ENCODE results near the gene C2orf81. TPM values are rescaled to one million over a fixed set of nuclear protein-coding genes. Genes with fewer than 3 reads are reported as not detected.
A peak's percentile ranks its signal among the peaks of the same experiment; 100 is the strongest.

Gene C2orf81
- total and polyA plus RNA-seq, 12 donors = 0.36 to 7.1 (median 1.8) TPM

DNA sequence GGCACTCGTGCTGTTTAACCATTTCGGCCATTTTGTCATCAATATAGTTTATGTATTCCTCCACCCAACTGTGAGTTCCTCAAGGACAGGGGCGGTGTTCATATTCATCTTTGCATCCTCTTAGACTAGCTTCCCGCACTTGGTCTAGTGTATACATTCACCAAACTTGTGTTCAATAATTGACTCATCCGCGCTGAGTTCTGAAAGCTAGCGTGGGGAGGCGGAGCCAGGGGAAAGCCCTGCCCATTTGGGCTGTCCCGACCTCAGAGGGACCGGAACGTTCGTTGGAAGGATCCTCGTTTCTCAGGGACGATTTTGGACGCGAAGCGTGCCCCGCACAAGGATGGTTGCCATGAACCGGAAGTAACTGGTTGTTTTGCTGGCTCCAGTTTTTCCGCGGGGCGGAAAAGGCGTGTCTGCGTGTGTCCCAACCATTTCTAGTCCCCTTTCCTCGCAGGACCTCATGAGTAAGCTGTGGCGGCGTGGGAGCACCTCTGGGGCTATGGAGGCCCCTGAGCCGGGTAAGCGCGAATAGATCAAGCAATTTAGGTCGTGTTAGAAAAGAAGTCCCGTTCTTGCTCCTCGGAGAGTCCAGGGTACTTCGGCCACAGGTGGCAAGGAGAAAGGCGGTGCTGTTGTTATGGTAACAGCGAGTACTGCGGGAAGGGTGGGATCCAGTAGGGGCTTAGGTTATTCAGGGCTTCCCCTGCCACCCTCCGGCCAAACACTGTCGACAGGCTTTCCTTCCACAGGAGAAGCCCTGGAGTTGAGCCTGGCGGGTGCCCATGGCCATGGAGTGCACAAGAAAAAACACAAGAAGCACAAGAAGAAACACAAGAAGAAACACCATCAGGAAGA, 33.5 kb upstream of the C2orf81 start, which contains the start of gene INO80B:
Gene INO80B (plus strand): TSS at position 434 of the 858 bp plus-strand sequence. CDS start 30 bp downstream, at position 464.
- Histone ChIP-seq H3K4me3 (peak within 1 kb of the TSS in 3 of 4 donors; percentile 33 to 62 (median 53)), H3K4me1 (replicated peaks in 1 of 2) (peaks cover 14 to 31% of the 10 kb centered on the region in 2 donors), H3K27ac (peak within 1 kb of the TSS in 2 of 5 donors; percentile 11 to 41), H3K27me3 (no peaks in the 10 kb centered on the region), H3K36me3 (replicated peaks in 1 of 2) (no peaks in the 10 kb centered on the region), H3K9me3 (replicated peaks in 1 of 3) (no peaks in the 10 kb centered on the region)
- peak; percentile 96 to 99 (median 97) for DNase-seq
- intact Hi-C loops (cut with DNase I) = no loop called here
- TF ChIP-seq, protein P1, sequence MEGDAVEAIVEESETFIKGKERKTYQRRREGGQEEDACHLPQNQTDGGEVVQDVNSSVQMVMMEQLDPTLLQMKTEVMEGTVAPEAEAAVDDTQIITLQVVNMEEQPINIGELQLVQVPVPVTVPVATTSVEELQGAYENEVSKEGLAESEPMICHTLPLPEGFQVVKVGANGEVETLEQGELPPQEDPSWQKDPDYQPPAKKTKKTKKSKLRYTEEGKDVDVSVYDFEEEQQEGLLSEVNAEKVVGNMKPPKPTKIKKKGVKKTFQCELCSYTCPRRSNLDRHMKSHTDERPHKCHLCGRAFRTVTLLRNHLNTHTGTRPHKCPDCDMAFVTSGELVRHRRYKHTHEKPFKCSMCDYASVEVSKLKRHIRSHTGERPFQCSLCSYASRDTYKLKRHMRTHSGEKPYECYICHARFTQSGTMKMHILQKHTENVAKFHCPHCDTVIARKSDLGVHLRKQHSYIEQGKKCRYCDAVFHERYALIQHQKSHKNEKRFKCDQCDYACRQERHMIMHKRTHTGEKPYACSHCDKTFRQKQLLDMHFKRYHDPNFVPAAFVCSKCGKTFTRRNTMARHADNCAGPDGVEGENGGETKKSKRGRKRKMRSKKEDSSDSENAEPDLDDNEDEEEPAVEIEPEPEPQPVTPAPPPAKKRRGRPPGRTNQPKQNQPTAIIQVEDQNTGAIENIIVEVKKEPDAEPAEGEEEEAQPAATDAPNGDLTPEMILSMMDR (IDR thresholded peaks at IDR 0.05) = peak in 1 of 6 experiments; percentile 24
- TF ChIP-seq POLR2A (IDR thresholded peaks at IDR 0.05) = peak; percentile 16 to 40
- 1 to 3% (median 1%) methylated on average over 21 to 40 of the region's 40 CpGs for WGBS, 4 donors

DNA sequence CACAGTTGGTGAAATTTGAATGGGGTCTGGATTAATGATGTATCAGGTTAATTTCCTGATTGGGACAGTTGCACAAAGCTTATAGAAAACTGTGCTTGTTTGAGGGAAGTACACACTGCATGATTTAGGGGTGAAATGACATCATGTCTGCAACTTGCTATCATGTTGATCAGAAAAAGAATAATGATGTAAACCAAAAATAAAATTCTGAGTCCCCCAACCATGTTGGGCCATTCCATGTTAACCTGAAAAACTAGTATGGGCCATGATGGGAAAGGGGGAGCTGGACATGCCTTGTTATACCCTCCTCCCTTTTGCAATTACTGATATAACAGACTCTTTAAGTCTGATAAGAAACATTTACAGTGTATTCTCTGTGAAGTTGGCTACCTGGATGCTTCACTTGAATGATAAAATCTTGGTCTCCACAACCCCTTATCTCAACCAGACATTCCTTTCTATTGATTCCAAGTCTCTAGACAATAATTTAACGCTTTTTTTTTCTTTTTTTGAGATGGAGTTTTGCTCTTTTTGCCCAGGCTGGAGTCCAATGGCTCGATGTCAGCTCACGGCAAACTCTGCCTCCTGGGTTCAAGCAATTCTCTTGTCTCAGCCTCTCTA, 29.3 kb upstream of the C2orf81 start:
- DNase-seq = no peak
- no peak for TF ChIP-seq POLR2A (IDR thresholded peaks at IDR 0.05)
- TF ChIP-seq, protein P1 (IDR thresholded peaks at IDR 0.05) = no peak
- Histone ChIP-seq H3K27ac (no peak overlapping the region), H3K4me3 (no peak overlapping the region), H3K27me3 (no peaks in the 10 kb centered on the region), H3K4me1 (replicated peaks in 1 of 2) (peaks cover 5% of the 10 kb centered on the region in 2 donors), H3K36me3 (replicated peaks in 1 of 2) (no peaks in the 10 kb centered on the region), H3K9me3 (replicated peaks in 1 of 3) (no peaks in the 10 kb centered on the region)
- 79 to 87% (median 82%) methylated on average over 3 of the region's 3 CpGs for WGBS, 4 donors
- intact Hi-C loops (cut with DNase I) = no loop called here

DNA sequence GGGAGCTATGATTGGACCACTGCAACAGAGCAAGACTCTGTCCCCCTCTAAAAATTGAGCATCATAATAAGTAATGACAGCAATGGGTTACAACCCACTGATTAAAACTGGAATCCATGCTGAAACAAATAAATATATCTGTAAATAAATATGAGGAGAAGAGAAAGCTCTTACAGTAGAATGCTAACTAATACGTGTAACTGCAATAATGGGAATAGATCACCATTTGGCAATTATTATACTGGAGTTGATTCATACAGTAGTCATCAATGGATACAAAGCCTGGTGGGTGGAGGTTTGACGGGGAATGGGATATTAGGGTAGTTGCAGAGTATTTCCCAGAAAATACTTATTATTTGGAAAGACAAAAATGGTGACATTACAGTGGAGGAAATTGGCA, 27.4 kb upstream of the C2orf81 start:
- intact Hi-C loops (cut with DNase I) = no loop called here
- no peaks in the 10 kb centered on the region for H3K4me1 ChIP-seq (replicated peaks in 1 of 2)
- DNase-seq = no peak
- WGBS, 4 donors = 57 to 74% (median 69%) methylated on average over 2 of the region's 2 CpGs
- H3K4me3 ChIP-seq = no peak overlapping the region
- TF ChIP-seq POLR2A (IDR thresholded peaks at IDR 0.05) = no peak
- TF ChIP-seq, protein P1 (IDR thresholded peaks at IDR 0.05) = no peak
- no peak overlapping the region for H3K27ac ChIP-seq
- no peaks in the 10 kb centered on the region for H3K36me3 ChIP-seq (replicated peaks in 1 of 2)
- no peaks in the 10 kb centered on the region for H3K9me3 ChIP-seq (replicated peaks in 1 of 3)
- no peaks in the 10 kb centered on the region for H3K27me3 ChIP-seq

DNA sequence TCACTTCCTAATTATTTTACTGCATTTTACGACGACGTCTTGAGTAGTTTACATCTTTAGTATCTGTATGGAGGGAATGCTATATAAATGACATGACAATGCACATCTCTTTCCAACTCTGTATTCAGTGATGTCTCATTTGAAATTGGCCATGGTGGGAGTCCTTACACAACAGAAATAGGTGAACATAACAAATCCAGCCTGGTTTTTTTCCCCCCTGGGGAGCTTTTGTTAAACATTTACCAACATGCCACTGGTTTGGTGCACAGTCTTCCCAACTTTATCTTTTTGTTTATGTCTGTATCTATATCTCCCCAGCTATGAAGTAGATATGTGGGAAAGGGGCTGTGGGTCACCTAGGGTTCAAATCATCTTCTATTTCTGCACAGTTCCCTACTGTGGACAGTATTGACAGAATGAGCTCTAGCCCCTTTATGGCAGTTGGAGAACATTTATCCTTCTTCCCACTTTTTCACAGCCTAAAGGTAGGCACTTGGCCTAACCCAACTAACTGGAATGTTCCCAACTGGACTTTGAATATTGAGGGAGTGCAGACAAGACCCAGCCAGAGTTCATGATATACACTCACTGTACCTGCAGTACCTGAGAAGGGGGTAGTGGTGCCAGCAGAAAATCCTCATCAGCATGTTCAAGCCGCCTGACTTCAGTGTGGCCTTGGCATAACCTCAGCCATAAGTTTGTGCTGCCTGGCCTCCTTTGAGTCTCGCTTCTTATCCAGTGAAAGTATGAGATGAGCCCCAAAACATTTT, 26.0 kb upstream of the C2orf81 start:
- intact Hi-C loops (cut with DNase I) = no loop called here
- DNase-seq = no peak
- WGBS, 4 donors = 73 to 85% (median 82%) methylated on average over 5 of the region's 5 CpGs
- H3K4me3 ChIP-seq = no peak overlapping the region
- H3K27me3 ChIP-seq = no peaks in the 10 kb centered on the region
- H3K27ac ChIP-seq = no peak overlapping the region
- H3K9me3 ChIP-seq (replicated peaks in 1 of 3) = no peaks in the 10 kb centered on the region
- no peaks in the 10 kb centered on the region for H3K36me3 ChIP-seq (replicated peaks in 1 of 2)
- no peaks in the 10 kb centered on the region for H3K4me1 ChIP-seq (replicated peaks in 1 of 2)
- TF ChIP-seq, protein P1 (IDR thresholded peaks at IDR 0.05) = no peak
- no peak for TF ChIP-seq POLR2A (IDR thresholded peaks at IDR 0.05)

All from adrenal gland (tissue), 12 donors.